Right kidney (tissue), 9 donors: ENCODE measurements around the gene LRRC34.

Experiments
- DNase-seq: peaks from one replicate; pipeline ENCODE4 v3.0.0-alpha.2; 2016
- long read RNA-seq, 8 donors: transcript quantifications; one replicate each; lab custom pipeline, GENCODE V29; 2026

The LRRC34 gene, protein sequence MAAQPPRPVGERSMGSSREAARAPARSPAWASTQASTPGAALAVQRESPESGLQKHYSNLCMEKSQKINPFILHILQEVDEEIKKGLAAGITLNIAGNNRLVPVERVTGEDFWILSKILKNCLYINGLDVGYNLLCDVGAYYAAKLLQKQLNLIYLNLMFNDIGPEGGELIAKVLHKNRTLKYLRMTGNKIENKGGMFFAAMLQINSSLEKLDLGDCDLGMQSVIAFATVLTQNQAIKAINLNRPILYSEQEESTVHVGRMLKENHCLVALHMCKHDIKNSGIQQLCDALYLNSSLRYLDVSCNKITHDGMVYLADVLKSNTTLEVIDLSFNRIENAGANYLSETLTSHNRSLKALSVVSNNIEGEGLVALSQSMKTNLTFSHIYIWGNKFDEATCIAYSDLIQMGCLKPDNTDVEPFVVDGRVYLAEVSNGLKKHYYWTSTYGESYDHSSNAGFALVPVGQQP
- long read RNA-seq, donor 1, partial matches to known transcripts = 0 of 2 reads
- long read RNA-seq, donor 1, other reads (novel, unspliced or antisense) = 0 of 2 reads
- long read RNA-seq, donor 2 = 0 reads
- long read RNA-seq, donor 3, partial matches to known transcripts = 0 of 1 reads
- long read RNA-seq, donor 3, other reads (novel, unspliced or antisense) = 0 of 1 reads
- long read RNA-seq, donor 4, partial matches to known transcripts = 0 of 4 reads
- long read RNA-seq, donor 4, other reads (novel, unspliced or antisense) = 0 of 4 reads
- long read RNA-seq, donor 5, partial matches to known transcripts = 0 of 3 reads
- long read RNA-seq, donor 5, other reads (novel, unspliced or antisense) = 0 of 3 reads
- long read RNA-seq, donor 6 = 0 reads
- long read RNA-seq, donor 7, partial matches to known transcripts = 0 of 1 reads
- long read RNA-seq, donor 7, other reads (novel, unspliced or antisense) = 0 of 1 reads
- long read RNA-seq, donor 8 = 0 reads

DNA sequence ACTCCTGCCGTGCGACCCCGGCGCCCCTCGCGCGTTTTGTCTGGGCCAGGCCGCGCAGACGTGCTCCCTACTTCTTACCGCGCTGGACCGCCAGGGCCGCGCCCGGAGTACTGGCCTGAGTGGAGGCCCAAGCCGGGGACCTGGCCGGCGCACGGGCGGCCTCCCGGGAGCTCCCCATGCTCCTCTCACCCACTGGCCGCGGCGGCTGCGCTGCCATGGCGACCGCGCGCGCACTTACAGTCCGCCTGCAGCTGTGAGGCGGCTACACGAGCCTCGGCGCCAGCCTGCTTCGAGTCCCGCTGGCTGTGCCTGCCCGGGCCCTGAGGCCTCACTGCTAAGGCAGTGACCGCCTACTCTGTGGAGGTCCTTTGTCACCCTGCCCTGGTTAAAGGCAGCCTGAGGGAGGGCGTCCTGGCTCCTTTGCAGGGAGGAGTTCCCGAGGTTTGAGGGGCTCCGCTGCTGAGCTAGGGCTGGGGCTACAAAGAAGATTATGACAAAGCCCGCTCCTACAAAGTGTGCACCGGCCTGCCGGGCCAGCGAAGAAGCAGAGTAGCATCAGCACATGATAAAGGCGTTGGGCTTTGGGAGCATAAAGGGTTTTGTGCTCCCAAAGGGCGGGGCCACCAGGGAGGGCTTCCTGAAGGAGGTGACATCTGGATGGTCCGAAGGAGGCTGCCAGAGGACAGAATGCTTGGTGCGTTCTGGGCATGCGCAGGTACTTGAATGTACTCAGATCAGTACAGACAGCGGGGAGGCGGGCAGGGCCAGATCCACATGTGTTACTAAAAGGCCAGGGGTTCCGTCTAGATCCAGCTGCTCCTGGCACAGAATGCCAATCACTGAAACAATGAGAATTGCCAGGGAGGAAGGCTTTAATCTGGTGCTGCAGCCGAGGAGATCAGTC lies at the start of gene LRRC34, which contains the start of gene LRRIQ4:
Gene LRRC34 (minus strand): TSS at position 573 of the 904 bp plus-strand sequence. CDS start 356 bp downstream, at position 217.
Gene LRRIQ4 (plus strand): TSS at position 539 of the 904 bp plus-strand sequence. CDS start 9,052 bp downstream, outside the sequence.
- peak; percentile 96 for DNase-seq

DNA sequence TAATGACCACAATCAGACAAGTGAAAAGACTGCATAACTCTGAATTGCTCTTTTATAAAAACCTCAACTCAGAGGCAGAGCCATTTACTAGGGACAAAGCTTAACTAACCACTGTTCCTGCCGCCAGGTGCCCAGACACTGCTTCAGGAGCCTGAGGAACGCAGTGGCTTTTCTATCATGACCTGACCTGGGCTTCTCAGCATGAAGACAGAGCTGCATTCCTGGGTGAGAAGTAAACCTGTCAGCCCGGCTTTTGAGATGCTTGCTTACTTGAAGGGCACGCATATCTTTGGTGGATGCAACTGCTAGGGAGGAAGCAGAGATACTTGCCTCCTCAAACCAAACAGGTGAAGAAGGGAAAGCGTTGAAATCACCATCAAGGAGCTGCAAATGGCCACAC lies 49.2 kb upstream of the LRRC34 start:
- no peak for DNase-seq

DNA sequence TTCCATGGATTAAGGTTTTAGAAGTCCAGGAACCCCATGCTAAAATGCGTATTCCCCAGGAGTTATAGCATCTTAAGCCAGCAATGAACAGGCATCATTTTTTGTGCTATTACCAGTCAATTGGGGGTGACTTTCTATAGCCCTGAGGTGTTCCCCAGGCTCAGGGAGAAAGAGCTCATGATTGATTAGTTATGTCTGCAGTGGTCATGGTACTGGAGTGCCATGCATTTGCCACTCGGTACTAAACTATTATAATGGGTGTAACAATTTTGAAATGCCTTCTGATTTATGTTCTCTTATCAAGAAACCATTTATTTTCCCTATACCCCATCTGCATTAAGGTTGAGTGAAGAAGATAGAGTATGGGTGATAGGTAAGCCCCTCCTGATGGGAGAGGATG lies 45.1 kb upstream of the LRRC34 start:
- DNase-seq = no peak

DNA sequence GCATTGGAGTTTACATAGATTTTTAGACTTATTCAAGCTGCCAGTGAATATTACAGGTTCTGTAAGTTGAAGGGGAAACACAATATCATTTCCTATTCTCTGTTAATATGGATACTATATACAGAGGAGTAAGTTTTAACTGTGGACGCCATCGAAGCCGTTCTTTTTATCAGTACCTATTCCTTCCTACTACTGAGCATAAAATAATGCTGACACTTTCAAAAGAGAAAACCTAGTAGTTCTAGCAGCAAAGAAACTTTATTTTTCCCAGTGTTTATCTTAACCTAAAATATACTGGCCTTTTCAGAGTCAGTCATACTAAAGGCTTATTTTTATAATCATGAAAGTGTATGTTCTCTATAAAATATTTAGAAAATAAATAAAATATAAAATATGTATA lies 42.8 kb upstream of the LRRC34 start:
- DNase-seq = no peak

DNA sequence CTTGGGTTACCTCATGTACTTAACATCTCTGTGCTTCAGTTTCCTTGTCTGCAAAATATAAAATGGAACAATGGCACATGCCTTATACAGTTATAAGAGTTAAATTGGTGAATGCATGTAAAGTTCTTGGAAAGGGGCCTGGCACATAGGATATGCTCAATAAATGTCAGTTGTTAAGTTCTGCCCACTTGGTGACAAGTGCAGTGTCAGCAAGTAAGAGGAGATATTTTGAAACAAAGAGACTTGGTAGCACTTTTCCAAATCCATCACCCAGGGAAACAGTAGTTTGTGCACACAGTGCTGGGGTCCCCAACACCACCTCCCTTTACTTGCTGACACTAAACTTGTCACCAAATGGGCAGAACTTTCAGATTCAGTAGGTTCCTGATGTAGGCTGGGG lies 37.9 kb upstream of the LRRC34 start:
- DNase-seq = no peak

DNA sequence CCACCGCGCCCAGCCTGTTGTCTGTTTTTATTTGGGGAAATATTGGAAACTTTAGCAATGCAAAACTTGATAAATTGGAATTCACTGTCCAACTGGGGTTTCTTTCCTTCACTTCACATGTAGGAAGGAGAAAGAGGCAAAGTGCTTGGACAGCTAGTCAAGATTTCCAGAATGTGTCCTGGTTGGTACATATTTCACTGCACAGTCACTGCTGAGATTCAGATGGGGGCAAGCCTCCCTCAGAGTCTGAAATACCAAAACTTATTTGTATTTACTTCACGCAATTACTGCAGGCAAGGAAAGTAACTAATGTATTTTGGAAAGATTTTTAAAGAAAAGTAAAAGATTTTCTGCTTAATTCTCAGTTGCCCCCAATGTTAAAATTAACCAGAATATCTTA lies 36.0 kb upstream of the LRRC34 start:
- DNase-seq = no peak

DNA sequence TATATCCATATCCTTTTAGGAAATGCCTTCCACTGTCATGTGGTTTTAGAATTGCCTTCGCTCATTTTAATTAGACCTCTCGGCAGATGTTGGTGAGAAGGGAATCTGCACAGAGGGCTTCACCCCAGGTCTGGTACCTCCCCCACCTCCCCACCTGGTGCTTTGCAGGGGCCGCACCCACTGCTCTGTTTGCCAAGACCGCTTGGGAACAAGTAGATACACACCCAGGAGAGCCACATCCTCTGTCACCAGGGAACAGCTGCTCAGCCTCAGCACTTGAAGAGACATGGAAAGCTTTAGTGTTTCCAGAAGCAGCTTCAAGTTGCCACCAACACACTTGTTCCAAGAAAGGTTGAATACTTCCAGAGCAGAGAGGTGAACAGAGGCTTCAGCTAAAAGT lies 35.2 kb upstream of the LRRC34 start:
- no peak for DNase-seq

DNA sequence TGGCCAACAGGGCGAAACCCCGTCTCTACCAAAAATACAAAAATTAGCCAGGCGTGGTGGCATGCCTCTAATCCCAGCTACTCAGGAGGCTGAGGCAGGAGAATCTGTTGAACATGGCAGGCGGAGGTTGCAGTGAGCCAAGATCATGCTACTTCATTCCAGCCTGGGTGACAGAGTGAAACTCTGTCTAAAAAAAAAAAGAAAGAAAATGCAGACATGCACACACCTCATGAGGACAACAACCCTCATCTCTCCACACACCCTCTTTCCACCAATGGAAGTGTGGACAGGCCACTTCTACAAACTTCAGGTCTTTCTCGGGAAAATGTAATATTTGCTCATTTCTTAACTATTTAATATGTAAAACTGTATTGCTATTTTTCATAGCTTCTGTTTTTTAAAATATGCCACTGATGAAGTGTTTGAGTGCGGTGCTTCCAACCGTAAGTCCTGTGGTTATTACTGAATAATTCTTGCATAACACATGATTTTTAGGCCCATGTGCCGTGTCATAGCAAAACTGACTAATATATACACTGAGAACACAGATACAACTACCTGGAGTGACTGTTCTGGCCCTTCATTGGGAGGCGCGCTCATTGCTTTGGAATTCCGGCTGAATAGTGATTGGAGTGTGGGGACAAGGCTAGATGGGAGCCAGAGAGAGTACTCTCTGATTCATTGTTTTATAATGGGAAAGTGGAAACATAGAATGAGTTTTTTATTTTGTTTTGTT lies 33.9 kb upstream of the LRRC34 start:
- no peak for DNase-seq

DNA sequence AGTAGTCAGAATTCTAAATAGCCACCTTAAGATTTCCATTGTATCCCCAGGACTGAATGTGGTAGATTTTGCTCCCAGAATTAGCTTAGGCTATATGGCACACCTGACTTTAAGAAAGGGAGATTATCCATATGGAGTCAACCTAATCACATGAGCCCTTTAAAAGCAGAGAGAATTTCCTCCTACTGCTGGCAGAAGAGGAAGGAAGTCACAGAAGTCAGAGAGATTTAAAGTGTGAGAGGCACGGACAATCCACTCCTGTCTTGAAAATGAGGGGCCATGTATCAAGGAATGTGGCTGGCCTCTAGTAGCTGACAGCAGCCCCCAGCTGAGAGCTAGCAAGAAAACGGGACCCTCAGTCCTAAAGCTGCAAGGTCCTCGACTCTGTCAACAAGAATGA lies 30.3 kb upstream of the LRRC34 start:
- DNase-seq = no peak

DNA sequence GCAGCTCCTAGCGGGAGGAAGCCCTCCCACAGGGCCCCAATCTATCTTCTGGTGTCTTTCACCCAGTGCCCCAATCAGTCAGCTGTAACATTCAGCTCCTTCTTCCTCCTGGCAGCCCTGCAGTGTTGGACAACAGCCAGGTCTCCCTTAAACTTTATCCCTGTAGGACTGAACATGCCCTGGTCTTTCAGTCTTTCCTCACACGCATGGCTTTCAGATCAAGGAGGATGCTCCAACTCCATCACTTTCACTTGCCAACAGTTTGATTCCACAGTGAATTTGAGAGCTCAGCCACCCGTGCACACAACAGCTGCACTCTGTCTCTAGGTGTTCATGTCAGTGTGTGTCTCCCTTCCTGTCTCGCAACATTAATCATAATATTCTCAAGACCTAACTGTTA lies 28.5 kb upstream of the LRRC34 start:
- DNase-seq = peak; percentile 35

DNA sequence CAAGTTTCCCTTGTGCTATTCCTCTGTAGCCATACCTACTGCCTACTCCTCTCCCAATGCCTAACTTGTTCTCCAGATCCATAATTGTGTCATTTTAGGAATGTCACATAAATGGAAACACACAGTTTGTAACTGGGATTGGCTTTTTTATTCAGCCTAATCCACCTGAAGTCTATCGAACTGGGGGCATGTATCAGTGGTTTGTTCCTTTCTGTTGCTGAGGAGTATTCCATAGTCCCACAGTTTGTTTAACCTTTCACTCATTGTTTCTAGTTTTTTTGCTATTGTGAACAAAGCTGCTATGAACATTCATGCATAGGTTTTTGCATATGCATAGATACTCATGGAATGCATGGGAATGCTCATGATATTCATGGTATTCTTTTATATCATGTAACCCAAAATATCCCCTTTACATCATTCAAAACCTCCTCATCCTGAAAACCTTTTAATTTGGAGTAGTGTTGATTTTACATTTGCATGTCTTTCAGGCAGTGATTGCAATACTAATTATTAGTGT lies 25.9 kb upstream of the LRRC34 start:
- no peak for DNase-seq

DNA sequence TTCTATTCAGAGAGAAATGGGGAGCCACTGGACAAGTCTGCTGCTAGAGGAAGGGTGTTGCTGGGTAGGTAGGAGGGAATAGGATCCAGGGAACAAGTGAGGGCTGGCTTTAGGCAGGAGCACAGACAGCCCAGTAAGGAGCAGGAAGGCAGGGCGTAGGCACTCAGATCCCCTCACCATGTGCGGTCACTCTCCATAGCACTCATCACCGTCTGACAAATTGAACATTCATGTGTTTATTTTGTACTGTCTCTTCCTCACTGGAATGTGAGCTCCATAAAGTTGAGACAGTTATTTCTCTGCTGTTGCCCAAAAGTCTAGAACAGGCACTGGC lies 24.2 kb upstream of the LRRC34 start:
- no peak for DNase-seq

DNA sequence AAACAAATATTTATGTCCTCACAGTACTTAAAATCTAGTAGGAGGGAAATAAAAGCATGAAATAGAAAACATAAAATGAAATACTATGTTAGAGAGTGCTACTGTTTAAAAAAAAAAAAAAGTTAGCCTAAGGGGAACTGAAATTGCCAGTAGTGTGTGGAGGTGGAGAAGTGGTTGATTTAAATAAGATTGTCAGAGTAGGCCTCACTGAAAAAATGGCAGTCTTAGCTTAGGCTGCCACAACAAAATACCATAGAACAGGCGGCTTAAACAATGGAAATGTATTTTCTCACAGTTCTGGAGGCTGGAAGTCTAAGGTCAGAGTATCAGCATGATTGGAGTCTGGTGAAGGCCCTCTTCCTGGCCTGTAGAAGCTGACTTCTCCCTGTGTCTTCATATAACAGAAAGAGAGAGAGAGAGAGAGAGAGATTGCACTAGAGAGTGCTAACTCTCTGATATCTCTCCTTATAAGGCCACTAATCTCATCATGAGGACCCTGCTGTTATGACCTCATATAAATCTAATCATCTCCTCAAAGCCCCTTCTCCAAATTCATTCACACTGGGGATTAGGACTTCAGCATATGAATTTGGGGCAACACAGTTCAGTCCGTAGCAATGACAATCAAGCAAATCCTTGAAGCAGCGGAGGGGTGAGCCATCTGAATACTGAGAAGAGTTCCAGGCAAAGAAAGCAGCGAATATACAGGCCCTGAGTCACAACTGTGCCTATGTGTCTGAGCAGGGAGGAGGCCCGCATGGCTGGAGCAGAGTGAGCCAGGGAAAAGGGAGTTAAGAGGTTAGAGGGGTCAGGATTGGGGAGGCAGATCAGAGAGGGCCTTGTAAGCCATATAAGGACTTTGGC lies 23.6 kb upstream of the LRRC34 start:
- DNase-seq = no peak

DNA sequence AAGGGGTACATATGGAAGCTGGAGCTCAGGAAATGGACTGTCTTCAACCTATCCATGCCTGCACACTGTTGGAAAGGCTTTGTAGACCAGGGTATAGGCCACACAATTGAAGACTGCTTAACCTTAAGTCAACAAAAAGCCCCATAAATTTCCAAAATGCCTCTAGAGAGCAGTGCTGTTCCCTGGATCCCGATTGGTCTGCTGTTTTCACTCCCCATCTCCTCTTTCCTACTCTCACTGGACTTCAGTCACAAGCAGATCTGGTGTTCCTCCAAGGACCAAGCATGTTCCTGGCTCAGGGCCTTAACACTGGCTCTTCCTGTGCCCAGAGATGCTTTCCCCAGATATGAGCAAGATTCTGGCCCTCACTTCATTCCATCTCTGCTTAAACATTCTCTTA lies 22.8 kb upstream of the LRRC34 start:
- DNase-seq = no peak

DNA sequence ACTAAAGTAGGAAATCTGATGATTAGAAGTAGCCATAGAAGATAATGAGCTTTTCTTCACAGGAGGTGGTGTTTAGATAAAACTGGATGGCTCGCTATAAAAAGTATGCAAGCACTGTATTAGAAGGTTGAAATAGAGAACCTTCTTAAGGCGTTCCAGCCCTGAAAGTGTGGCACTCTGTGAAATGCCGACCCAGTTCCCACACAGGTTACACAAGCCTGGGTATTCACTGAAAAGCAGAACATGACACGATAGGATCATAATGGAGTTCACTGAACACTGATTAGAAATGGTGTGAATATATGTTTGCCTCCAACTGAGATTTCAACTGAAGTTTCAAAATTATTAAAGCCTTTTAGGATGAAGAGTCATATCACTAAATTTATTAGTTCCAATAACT lies 15.0 kb upstream of the LRRC34 start:
- no peak for DNase-seq

DNA sequence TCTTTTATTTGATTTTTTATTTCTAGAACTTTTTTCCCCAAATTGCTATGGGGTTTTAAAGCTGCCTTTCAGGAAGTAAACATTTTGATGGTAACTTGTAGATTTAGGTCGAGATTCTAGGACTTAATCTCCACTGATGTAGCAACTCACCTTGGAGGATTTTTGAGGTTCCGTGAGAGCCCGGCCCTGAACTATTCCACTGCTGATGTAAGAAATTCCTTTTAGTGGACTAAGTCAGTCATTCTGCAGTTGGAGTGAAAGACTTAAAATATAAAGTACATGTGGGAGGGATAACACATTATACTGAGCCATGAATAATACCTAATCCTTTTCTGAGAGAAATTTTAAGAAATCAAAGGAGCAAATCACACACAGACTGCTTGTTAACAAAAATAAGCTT lies 12.6 kb upstream of the LRRC34 start:
- no peak for DNase-seq

DNA sequence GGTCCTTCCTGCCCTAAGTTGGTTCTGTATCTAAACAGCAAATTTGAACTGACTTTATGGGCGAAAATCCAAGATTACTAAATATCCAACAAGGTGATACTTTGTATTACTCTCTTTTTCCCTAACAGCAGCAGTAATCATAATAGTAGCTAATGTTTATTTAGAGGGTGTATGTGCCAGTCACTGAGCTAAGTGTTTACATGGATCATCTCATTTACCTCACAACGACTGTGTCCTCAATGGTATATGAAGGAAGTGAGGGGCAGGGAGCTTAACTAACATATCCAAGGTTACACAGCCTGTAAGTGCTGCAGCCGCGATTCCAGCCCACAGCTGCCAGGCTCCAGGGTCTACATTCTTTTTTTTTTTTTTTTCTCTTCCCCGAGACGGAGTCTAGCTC lies 10.3 kb upstream of the LRRC34 start:
- DNase-seq = no peak

DNA sequence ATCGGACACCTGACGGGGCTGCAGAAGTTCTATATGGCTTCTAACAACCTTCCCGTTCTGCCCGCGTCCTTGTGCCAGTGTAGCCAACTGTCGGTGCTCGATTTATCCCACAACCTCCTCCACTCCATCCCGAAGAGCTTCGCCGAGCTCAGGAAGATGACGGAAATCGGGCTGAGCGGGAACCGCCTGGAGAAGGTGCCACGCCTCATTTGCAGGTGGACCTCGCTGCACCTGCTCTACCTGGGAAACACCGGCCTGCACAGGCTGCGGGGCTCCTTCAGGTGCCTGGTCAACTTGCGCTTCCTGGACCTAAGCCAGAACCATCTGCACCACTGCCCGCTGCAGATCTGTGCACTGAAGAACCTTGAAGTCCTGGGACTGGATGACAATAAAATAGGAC lies 9.8 kb upstream of the LRRC34 start:
- no peak for DNase-seq

DNA sequence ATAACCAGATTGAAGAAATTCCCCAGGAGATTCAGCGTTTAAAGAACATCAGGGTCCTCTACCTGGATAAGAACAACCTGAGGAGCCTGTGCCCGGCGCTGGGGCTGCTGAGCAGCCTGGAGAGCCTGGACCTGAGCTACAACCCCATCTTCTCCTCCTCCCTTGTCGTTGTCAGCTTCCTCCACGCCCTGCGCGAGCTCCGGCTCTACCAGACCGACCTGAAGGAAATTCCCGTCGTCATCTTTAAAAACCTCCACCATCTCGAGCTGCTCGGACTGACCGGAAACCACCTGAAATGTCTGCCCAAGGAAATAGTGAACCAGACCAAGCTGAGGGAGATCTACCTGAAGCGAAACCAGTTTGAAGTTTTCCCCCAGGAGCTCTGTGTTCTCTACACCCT lies 9.4 kb upstream of the LRRC34 start:
- no peak for DNase-seq

DNA sequence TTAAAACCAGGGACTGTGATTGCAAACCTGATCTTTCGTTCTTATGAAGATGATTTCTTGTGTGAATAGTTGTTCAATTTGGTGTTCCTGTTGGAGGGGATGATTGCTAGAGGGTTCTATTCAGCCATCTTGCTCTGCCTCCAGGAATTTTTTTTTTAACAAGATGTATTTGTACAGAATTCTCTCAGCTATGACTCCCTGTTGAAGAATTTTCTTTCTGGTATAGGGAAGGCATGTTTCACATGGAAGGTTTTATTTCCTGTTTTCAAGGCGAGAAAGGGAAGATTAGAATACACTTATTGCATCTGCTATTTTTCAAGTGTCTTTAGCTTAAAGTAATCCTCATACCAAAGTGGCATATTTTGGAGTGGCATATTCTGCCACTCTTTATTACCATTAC lies 5.6 kb upstream of the LRRC34 start:
- DNase-seq = no peak
